Erythroblast (primary cell): ENCODE results near the gene RNF113B.

Experiments
- DNase-seq, 2 experiments: peaks; one replicate each; lab custom pipeline; 2025; lab: John Stamatoyannopoulos, UW
- GATA1 ChIP-seq: IDR thresholded peaks from 2 replicates; pipeline ENCODE4 v1.6.1; 2011; ENCODE audit warnings: low read depth, mild to moderate bottlenecking, control low read depth, low read length, moderate library complexity
- POLR2A ChIP-seq: IDR thresholded peaks from 2 replicates; pipeline ENCODE4 v1.6.1; 2011; ENCODE audit warnings: mild to moderate bottlenecking, low read length

The RNF113B gene

GRCh38 chr13:98198683-98199082 is 21.6 kb upstream of the RNF113B start:
- no peak for DNase-seq
- TF ChIP-seq GATA1 (no peak), POLR2A (no peak)

- TF ChIP-seq POLR2A (no peak), GATA1 (no peak)
- DNase-seq = no peak
These were observed 18.2 kb upstream of the RNF113B start for GRCh38 chr13:98195054-98195791.

- TF ChIP-seq GATA1 (no peak), POLR2A (no peak)
- DNase-seq = no peak
These were observed 14.9 kb upstream of the RNF113B start for GRCh38 chr13:98192008-98192407.

GRCh38 chr13:98190889-98191444 is 13.9 kb upstream of the RNF113B start:
- no peak for DNase-seq
- TF ChIP-seq POLR2A (no peak), GATA1 (no peak)

- DNase-seq = no peak
- no peak for TF ChIP-seq GATA1
- no peak for TF ChIP-seq POLR2A
These were observed 12.9 kb upstream of the RNF113B start for GRCh38 chr13:98189841-98190505.

GRCh38 chr13:98188544-98189166 is 11.6 kb upstream of the RNF113B start:
- DNase-seq = no peak
- no peak for TF ChIP-seq POLR2A
- TF ChIP-seq GATA1 = no peak

GRCh38 chr13:98187965-98188261 is 10.8 kb upstream of the RNF113B start:
- no peak for DNase-seq
- TF ChIP-seq POLR2A = no peak
- no peak for TF ChIP-seq GATA1

GRCh38 chr13:98187155-98187964 is 10.3 kb upstream of the RNF113B start:
- DNase-seq = peak in 1 of 2 experiments; percentile 16
- TF ChIP-seq GATA1 (no peak), POLR2A (no peak)

GRCh38 chr13:98184792-98185191 is 7.7 kb upstream of the RNF113B start:
- DNase-seq = no peak
- no peak for TF ChIP-seq GATA1
- TF ChIP-seq POLR2A = no peak

GRCh38 chr13:98182589-98182988 is 5.5 kb upstream of the RNF113B start:
- TF ChIP-seq POLR2A (no peak), GATA1 (no peak)
- DNase-seq = no peak

GRCh38 chr13:98182153-98182552 is 5.1 kb upstream of the RNF113B start:
- no peak for TF ChIP-seq GATA1
- no peak for TF ChIP-seq POLR2A
- DNase-seq = no peak

- no peak for DNase-seq
- TF ChIP-seq POLR2A = no peak
- TF ChIP-seq GATA1 = no peak
These were observed 4.2 kb upstream of the RNF113B start for GRCh38 chr13:98181111-98181815.

- TF ChIP-seq GATA1 = no peak
- no peak for TF ChIP-seq POLR2A
- no peak for DNase-seq
These were observed 3.0 kb upstream of the RNF113B start for GRCh38 chr13:98180092-98180491.
